Lower leg skin (tissue), 3 donors: ENCODE results near the gene ARHGAP10.
"Not testable (repeated sequence)": the region's sequence is repeated elsewhere in the genome, so short reads cannot be mapped to it uniquely, and the experiment has no call there.

Source experiments
- POLR2A ChIP-seq, 2 donors: fragments of 450-650 bp; IDR thresholded peaks; one replicate each; pipeline ENCODE4 v1.6.1; 2016 to 2017; ENCODE audit warnings: antibody characterized with exemption in 2 of 2, mild to moderate bottlenecking in 1 of 2, moderate library complexity in 1 of 2
- TF ChIP-seq, protein P1 (sequence below), 3 donors: fragments of 450-650 bp; IDR thresholded peaks; one replicate each; pipeline ENCODE4 v1.5.1; 2016; ENCODE audit warnings: antibody characterized with exemption in 3 of 3, mild to moderate bottlenecking in 3 of 3, moderate library complexity in 2 of 3

DNA sequence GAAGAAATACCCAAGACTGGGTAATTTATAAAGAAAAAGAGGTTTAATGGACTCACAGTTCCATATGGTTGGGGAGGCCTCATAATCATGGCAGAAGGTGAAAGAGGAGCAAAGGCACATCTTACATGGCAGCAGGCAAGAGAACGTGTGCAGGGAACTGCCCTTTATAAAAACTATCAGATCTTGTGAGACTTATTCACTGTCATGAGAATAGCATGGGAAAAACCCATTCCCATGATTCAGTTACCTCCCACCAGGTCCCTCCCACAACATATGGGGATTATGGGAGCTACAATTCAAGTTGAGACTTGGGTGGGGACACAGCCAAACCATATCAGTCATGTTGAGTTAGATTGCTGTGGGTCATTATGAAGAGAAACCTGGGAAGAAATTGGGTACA is 153.3 kb downstream of the ARHGAP10 start:
- TF ChIP-seq, protein P1, sequence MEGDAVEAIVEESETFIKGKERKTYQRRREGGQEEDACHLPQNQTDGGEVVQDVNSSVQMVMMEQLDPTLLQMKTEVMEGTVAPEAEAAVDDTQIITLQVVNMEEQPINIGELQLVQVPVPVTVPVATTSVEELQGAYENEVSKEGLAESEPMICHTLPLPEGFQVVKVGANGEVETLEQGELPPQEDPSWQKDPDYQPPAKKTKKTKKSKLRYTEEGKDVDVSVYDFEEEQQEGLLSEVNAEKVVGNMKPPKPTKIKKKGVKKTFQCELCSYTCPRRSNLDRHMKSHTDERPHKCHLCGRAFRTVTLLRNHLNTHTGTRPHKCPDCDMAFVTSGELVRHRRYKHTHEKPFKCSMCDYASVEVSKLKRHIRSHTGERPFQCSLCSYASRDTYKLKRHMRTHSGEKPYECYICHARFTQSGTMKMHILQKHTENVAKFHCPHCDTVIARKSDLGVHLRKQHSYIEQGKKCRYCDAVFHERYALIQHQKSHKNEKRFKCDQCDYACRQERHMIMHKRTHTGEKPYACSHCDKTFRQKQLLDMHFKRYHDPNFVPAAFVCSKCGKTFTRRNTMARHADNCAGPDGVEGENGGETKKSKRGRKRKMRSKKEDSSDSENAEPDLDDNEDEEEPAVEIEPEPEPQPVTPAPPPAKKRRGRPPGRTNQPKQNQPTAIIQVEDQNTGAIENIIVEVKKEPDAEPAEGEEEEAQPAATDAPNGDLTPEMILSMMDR (IDR thresholded peaks at IDR 0.05): not testable (repeated sequence)
- not testable (repeated sequence) for TF ChIP-seq POLR2A (IDR thresholded peaks at IDR 0.05)
